ENCODE measurements around the gene NELFA. TPM values are rescaled to one million over a fixed set of nuclear protein-coding genes. Genes with fewer than 3 reads are reported as not detected.
"Not testable (repeated sequence)": the region's sequence is repeated elsewhere in the genome, so short reads cannot be mapped to it uniquely, and the experiment has no call there.

Gene NELFA
- total RNA-seq, 1 experiment from 2014 or later, result 17.3 TPM

- DNase-seq (ENCODE audit: low read depth), result no peak
Measured at GRCh38 chr4:2040391-2041238, 31.8 kb upstream of the NELFA start.

- no peak for DNase-seq (ENCODE audit: low read depth)
Measured at GRCh38 chr4:2036866-2037265, 28.1 kb upstream of the NELFA start.

GRCh38 chr4:2036327-2036726, 27.6 kb upstream of the NELFA start:
- DNase-seq (ENCODE audit: low read depth), result no peak

- not testable (repeated sequence) for DNase-seq (ENCODE audit: low read depth)
Measured at GRCh38 chr4:2031161-2031560, 22.4 kb upstream of the NELFA start.

GRCh38 chr4:2027120-2027519, 18.3 kb upstream of the NELFA start:
- not testable (repeated sequence) for DNase-seq (ENCODE audit: low read depth)

GRCh38 chr4:2025817-2026216, 17.0 kb upstream of the NELFA start:
- DNase-seq (ENCODE audit: low read depth), result no peak

- no peak for DNase-seq (ENCODE audit: low read depth)
Measured at GRCh38 chr4:2024683-2025082, 15.9 kb upstream of the NELFA start.

- not testable (repeated sequence) for DNase-seq (ENCODE audit: low read depth)
Measured at GRCh38 chr4:2021358-2022018, 12.7 kb upstream of the NELFA start.

- no peak for DNase-seq (ENCODE audit: low read depth)
Measured at GRCh38 chr4:2015008-2015407, 6.2 kb upstream of the NELFA start.

GRCh38 chr4:2011583-2011982, 2.8 kb upstream of the NELFA start:
- no peak for DNase-seq (ENCODE audit: low read depth)

GRCh38 chr4:2009651-2010233, 968 bp upstream of the NELFA start:
- peak; percentile 66 for DNase-seq (ENCODE audit: low read depth)

GRCh38 chr4:2008671-2008920, 178 bp downstream of the NELFA start:
- no peak for DNase-seq (ENCODE audit: low read depth)

- no peak for DNase-seq (ENCODE audit: low read depth)
Measured at GRCh38 chr4:2007804-2008670, 737 bp downstream of the NELFA start.

GRCh38 chr4:2006956-2007653, 1.7 kb downstream of the NELFA start:
- DNase-seq (ENCODE audit: low read depth), result peak; percentile 22

- no peak for DNase-seq (ENCODE audit: low read depth)
Measured at GRCh38 chr4:2006367-2006766, 2.4 kb downstream of the NELFA start.

- not testable (repeated sequence) for DNase-seq (ENCODE audit: low read depth)
Measured at GRCh38 chr4:2003361-2003760, 5.4 kb downstream of the NELFA start.

GRCh38 chr4:1999308-1999707, 9.5 kb downstream of the NELFA start:
- DNase-seq (ENCODE audit: low read depth), result not testable (repeated sequence)

- no peak for DNase-seq (ENCODE audit: low read depth)
Measured at GRCh38 chr4:1998296-1998695, 10.5 kb downstream of the NELFA start.

- DNase-seq (ENCODE audit: low read depth), result no peak
Measured at GRCh38 chr4:1997712-1998111, 11.1 kb downstream of the NELFA start.

- DNase-seq (ENCODE audit: low read depth), result no peak
Measured at GRCh38 chr4:1996866-1997611, 11.7 kb downstream of the NELFA start.

- DNase-seq (ENCODE audit: low read depth), result no peak
Measured at GRCh38 chr4:1994938-1995337, 13.8 kb downstream of the NELFA start.

Data from M059J (cell line).